HG02759 (cell line): ENCODE results near the gene ANKDD1A.

Source experiments
- ATAC-seq: cut with Tn5 transposase; IDR thresholded peaks from one replicate; pipeline ENCODE4 v1.9.1; 2021; ENCODE audit warnings: mild to moderate bottlenecking, moderate library complexity; ENCODE audit not compliant: unreplicated experiment

The ANKDD1A gene

DNA sequence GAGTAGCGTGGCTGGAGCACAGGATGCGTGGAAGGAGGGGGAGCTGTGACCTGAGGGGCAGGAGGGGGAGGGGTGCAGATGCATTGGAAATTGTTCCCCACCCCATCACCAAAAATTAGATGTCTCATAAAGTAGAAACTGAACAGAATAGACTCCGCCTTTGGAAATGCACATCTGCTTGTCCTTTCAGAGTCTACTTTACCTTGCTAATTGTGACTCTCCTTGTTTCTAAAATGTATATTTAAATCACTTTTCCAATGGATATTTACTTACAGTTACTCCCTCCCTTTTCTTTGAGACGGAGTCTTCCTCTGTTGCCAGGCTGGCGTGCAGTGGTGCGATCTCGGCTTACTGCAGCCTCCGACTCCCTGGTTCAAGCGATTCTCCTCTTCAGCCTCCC, 47.4 kb downstream of the ANKDD1A start:
- no peak for ATAC-seq

DNA sequence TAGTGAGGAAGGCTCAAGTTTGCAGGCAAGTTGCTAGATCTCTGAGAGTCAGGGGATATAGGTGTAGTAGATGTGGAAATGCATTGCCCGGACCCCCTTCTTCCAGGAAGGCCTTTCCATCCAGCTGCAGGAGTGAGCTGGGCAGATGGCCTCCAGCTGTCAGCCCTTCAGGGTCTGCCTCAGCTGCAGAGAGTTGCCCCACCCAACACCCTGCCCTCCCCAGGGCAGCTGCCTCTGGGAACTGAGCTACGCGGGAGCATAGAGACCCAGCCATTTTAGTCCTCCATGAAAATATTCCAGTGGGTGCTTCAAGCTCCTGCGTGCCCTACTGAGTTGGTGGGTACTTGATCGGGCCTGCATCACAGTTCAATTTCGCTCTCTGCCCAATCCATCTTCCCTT, 48.5 kb downstream of the ANKDD1A start:
- no peak for ATAC-seq

DNA sequence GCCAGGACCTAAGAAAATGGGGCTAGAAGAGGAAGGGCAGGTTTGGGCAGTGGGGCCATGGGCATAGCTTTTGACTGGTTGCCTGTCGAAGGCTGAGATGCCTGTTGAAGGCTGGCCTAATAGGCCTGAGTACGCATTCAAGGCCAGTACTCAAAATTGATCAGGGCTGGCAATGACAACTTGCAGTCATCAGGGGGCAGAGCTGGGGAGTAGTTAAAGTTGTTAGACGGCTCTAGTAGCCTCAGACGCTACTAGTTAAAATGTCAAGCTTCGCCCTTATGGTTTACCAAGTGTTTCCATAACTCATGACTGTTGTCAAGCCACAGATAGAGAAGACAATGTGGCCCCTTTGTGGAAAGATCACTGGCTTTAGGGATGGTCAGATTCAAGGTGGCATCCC, 49.3 kb downstream of the ANKDD1A start:
- ATAC-seq, result no peak

DNA sequence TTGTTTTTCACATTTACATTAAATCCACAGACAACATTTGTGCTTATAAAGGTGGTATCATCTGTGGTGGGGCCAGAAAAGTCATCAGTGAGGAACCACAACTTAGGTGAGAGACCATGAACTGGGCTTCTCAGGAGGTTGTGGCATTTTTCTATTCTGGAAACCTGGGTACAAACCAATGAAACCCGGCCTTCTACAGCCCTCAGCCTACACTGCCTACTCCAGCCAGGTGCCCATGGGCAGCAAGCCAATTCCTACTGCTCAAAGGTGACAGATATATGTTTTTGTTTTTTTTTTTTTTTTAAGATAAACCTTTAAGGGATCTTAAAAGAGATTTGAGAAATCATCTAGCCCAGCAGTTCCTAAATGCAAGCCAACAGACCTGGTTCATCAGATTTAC, 57.7 kb downstream of the ANKDD1A start:
- no peak for ATAC-seq

DNA sequence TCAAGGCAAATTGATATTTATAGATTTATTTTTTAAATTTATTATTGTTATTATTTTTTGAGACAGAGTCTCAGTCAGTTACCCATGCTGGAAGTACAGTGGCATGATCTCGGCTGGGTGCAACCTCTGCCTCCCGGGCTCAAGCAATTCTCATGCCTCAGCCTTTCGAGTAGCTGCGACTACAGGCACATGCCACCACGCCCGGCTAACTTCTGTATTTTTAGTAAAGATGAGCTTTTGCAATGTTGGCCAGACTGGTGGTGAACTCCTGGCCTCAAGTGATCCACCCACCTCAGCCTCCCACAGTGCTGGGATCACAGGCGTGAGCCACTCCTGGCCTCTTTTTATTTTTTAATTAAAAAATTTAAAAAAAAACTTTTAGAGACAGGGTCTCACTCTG, 59.0 kb downstream of the ANKDD1A start:
- no peak for ATAC-seq

DNA sequence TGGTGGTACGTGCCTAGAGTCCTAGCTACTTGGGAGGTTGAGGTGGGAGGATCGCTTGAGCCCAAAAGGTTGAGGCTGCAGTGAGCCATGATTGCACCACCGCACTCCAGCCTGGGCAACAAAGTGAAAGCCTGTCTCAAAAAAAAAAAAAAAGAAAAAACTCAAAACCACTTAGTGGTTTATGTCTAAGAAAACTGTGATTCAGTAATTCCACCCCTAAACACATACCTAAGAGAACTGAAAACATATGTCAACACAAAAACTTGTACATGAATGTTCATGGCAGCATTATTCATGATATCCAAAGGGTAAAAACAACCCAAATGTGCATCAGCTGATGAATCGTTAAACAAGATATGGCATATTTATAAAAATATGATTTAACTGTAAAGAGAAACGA, 63.7 kb downstream of the ANKDD1A start:
- no peak for ATAC-seq

DNA sequence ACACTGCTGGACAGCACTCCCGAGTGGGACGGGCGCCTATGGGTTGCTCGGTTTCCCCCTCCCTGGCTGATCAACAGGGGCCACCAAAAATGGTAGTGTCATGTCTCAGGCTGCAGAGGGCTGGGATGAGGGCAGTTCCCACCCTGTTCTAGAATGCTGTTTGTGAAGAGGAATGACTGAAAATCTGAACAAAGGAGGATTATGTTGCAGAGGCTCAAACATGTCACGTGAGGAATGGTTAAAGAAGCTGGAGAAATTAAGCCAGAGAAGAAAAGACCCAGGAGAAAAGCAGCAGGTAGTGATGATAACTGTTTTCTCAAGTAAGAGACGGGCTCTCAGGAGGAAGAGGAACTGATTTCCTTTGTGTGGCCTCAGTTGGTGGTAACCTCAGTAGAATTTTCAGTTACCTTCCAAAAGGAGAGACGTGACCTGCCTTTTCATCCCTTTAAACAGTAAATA, 67.6 kb downstream of the ANKDD1A start:
- ATAC-seq, result no peak

DNA sequence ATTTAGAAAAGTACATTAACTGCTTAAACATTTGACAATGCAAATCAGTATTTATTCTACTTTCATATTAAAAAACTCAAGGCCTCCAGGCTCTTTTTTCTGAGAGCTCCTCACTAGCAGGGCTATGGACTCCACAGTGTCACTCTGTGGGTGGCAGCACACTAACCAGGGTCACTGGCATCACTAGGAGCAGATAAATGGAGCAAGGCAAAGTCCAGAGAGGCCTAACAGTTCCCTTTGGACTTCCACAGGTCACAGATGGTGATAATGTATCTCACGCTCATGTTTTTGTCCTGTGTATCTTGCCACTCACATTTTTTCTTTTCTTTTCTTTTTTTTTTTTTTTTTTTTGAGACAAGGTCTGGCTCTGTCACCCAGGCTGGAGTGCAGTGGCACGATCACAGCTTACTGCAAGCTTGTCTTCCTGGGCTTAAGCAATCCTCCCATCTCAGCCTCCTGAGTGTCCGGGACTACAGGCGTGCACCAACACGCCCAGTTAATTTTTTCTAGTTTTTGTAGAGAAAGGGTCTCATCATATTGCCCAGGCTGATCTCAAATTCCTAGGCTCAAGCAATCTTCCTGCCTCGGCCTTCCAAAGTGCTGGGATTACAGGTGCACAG, 70.2 kb downstream of the ANKDD1A start:
- ATAC-seq, result no peak

DNA sequence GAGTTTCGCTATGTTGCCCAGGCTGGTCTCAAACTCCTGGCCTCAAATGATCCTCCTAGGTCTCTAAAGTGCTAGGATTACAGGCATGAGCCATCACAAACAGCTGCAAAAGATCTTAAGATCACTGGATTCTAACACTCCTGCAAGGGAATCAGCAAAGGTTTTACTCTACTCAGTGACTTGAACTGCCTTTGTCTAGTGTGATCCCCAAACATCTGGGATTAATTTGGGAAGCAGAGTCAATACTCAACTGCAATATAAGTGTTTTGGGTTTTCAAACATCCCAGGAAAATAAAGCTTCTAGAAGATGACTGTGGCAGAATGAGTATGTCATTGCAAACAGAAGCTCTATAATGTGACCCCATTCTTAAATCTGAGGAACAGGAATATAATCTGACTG, 70.8 kb downstream of the ANKDD1A start:
- ATAC-seq, result no peak

DNA sequence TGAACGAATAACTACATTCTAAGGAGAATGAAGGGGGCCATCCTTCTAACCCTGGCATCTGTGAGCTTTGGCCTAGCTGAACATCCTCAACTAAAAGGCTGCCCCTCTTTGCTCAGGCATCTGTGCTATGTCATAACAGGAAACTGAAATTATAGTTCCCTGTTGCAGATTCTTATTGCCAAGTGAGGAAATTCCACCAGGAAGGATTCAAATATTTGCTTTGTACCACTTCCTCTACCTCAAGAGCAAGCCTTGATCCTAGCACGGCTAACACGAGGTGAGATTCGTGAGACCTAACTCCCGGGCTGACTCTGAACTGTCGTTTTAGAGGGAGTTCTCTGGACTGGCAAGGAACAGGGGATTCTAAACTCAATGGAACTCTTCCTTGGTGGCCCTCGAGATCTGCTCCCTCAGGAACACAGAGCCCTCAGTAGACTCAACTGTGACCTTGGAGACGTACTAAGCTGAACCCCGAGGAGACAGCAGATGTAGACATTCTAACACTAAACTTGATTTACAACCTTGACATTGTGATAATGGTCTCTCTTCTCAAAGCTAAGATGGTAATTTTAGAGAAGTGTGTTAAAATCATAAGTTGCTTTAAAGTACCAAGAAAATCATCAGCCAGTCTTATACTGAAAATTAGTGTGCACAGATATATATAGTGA, 73.8 kb downstream of the ANKDD1A start:
- no peak for ATAC-seq

DNA sequence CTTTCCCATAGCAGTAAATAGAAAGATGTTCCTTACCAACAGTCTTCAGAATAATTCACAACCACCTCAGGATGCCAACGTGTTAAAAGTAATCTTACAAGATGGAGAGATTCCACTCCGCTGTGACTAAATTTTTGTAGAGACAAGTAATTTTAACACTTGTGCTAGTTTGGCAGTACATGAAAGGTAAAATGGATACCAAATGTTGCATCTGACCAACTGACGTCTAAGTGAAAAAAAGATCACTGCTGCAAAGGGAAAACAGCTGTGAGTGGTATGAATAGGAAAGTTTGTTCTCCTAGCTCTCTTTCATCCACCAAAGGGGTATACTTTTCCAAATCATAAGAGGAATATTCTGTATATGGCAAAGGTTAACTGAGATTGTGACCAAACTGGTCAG, 75.4 kb downstream of the ANKDD1A start:
- ATAC-seq, result no peak

DNA sequence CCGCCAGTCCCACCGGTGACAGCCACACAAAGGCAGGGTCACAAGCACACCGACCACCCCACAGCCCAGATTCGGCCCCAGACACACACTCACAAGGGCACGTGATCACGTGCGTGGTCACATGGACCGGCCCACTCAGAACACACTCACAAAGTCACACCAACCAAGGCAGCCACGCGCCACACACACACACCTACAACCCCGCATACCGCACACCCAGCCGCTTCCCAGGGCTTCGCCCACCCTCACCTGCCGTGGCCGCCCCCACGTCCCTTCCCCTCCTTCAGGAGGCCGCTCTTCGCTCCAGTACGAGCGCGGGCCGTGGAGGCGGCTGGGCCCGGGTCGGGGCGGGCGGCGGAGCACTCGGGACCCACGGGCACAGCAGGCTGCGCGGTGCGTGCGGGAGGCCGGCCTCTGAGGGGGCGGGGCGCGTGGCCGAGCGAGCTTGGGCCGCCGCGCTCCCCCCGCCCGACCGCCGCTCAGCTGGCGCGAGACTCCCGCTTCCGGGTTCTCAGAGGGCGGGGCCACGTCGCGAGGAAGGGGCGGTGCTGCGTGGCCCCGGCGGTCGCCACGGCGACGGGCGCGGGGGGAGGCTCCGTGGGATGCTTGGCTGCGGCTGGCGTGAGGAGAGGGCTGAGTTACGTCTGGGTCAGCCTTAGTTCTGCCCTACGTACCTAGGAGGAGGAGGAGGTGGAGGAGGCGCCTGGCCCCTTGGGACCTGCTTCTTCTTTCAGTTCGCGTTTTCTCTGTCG, 77.9 kb downstream of the ANKDD1A start, which contains the start of gene SPG21:
SPG21 (minus strand) TSS at position 499 of the 752 bp plus-strand sequence. CDS start 6,345 bp downstream, outside the sequence.
- peak; percentile 98 for ATAC-seq

DNA sequence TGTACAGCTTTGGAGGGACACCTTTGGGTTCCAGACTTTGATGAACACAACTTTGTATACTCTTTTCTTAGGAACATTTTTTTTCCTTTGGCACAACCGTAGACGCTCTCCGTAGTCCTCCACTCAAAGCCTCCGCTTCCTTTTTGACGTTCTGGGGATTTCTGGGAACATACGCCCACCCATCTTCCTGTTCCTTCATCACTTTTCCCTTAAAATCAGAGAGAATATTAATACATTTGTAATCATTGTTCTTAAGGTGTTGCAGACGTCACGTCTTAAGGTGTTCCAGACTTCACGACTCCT, 78.4 kb downstream of the ANKDD1A start:
- no peak for ATAC-seq

DNA sequence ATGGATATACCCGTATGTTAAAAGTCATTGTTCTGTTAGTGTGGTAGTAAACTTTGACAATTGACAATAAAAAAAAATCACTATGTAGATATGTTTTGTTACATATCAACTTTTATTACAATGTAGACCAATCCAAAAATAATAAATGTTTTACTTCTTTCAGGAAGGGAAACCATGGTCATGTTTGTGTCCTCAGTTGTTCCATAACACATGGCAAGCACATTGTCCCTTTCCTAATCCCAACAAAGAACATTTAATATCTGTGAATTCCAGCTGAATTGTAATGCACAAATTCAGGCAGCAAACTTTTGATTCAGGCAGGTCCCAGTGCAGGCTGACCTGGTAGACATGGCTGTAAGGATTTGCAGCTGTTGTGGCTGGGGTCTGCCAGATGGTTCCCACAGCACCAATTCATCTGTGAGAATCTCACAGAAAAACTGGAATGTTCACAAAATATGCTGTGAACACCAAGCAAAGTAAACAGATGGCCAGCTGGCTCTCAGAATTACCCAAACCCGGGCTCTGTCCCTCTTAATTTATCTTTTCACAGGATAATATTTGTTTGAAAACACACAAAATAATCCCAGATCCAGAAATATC, 79.9 kb downstream of the ANKDD1A start:
- no peak for ATAC-seq

DNA sequence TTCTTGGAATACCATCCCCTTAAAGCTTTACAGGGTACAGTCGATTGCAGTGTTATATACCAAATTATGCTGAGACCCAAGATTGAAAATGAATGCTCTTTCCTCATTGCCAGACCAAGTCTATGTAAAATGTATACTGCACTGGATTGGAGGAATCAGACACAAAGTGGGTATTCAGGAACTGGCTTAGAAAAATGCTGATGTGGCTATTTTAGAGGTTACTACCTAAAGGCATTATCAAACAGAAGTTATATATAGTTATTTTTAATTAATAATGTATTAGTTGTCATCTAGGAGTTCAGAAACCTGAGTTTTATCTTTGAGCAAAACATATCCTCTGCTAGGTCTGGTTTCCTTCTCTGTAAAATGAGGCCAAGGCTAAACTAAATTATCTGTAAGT, 81.6 kb downstream of the ANKDD1A start:
- no peak for ATAC-seq

DNA sequence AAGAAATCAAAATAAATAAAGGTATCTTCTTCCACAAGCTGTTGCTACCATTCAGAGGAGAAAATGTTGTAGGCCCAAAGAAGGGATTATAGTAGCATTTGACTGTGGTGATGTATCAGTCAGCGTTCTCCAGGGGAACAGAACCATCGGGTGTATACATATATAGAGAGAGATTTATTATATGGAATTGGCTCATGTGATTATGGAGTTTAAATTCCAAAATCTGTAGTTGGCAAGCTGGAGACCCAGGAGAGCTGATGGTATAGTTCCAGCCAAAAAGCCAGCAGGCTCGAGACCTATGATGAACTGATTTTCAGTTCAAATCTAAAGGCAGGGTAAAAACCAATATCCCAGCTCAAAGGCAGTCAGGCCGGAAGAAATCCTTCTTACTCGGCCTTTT, 85.4 kb downstream of the ANKDD1A start:
- no peak for ATAC-seq

DNA sequence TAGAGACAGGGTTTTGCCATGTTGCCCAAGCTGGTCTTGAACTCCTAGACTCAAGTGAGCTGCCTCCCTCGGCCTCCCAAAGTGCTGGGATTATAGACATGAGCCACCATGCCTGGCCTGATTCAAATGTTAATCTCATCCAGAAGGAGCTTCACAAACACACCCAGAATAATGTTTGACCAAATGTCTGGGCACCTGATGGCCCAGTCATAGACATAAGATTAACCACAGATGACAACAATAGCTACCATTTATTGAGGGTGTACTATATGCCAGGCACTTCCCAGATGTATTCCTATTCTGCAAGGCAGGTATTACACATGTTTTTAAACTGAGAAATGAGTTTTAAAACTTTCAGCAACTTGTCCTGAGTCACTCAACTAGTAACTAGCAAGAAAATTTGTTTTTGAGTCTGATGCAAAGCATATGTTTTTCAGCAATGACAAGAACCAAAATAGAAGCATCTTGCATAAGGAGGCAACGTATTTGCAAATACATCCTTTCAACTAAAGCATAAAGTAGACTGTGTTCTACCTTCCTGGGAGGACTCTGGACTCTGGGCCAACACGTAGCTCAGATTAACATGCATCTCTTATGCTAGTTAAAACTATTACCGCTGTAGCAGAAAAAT, 86.2 kb downstream of the ANKDD1A start:
- ATAC-seq, result no peak

DNA sequence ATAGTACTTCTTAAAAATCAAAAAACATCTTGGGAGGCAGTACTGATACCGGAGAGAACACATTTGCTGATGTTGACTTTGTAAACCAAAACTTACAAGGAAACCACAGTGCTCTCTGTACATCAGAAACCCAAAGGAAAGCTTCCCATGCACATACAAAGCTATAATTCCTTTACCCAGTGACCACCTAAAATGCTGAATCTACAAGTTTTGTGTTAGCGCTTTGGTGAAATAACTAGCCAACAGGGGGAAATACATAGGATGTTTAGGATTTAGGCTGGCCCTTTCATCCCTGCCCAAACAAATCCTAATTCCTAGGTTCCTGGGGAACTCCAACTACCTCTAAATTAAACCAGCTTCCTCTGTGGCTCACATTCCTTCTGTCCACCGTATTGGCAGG, 93.3 kb downstream of the ANKDD1A start:
- no peak for ATAC-seq

DNA sequence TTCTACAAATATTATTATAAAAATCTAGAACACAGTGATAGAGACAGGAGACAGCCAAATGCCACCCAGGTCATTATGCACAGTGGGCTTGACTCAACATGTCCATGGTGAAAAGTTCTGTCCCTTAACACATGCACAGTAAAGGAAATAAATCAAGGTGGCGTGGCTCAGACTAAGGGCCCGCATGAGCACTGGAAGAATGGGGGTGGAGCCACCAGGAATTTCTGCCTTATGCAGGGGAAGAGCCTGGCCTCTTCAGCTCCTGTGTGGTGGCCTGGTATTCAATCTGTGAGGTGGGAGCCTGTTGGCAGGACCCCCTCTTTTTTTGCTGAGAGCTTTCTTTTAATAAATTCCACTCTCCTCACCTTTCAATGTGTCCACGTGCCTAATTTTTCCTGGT, 95.2 kb downstream of the ANKDD1A start:
- ATAC-seq, result no peak
